Activated CD8-positive, alpha-beta memory T cell treated with anti-CD3 and anti-CD28 coated beads, Interleukin-2, amount 50 U/mL, for 24 hours (primary cell): ENCODE results near the gene MLLT10.
"Not testable (repeated sequence)": the region's sequence is repeated elsewhere in the genome, so short reads cannot be mapped to it uniquely, and the experiment has no call there.

Experiments used
- DNase-seq: peaks from one replicate; pipeline ENCODE4 v3.0.0-alpha.2; 2020; ENCODE audit errors: extremely low read depth

MLLT10 gene

DNA sequence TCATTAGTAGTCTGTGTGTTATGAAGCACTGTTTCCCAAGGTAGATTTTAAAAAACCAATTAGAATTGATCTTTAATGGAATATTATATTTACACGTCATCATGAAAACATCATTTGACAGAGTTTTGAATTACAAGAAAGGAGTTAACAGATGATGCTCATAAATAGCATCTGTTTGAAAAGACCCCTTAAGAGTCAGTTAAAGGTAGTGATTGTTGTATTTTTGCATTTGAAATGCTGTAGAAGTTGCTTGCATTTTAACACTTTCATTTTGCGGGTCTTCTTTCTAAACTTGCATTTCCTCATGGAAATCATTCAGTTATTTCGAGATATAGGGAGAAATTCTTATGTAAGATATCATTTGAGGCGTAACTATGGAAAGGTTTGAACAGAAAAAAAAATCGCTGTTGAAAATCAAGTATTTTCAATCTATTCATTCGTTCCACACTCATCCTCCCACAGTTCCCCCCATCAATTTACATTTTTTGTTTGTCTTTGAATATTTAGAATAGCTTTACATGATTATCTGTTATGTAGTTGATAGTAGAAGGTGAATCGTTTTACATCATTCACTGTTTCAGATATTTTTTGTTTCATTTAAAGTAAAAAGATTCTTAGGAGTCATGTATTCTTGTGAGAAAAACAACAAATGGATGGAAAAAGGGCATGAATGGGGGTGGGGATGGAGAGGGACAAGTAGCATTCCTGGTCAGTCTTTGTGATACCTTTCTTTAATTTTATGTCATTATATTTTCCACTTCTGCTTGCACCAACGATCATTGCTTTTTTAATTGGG is 5.6 kb upstream of the MLLT10 start:
- DNase-seq = no peak

DNA sequence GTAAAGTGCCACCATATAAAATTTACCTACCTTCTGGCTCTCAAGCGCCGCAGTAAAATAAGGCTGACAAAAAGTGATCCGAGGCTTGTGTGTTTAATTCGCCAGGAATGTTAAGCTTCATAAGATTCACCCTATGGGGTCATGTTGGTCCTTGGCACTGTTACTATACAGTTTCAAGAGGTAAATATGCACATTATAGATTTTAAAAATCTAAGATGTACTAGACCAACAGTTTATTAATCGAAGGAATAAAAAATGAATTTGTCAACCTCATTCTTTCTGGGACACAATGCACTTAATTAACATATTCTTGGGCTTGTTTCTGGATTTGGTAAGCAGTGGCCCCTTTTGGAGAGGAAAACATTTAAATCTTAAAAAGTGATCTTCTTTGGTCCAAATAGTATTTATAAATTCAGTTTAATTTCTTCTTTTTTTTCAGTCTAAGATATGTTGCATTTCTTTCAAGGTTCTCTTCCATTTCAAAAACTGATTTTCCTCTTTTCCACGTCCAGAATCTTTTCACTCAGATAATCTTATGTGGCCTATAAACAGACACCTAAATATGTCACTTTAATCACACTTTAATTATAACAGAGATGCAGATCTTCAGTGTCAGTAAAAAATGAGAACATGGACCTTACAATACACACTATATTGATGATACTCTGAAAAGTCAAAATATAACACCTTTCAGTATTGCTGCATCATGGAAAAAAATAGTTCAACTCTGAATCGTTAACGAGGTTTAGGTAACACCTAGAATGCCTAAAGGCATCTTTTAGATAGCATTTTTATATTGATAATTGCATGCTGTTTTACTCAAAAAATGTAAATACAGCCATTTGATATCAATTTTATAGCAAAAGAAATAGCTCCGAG is 4.8 kb upstream of the MLLT10 start:
- no peak for DNase-seq

DNA sequence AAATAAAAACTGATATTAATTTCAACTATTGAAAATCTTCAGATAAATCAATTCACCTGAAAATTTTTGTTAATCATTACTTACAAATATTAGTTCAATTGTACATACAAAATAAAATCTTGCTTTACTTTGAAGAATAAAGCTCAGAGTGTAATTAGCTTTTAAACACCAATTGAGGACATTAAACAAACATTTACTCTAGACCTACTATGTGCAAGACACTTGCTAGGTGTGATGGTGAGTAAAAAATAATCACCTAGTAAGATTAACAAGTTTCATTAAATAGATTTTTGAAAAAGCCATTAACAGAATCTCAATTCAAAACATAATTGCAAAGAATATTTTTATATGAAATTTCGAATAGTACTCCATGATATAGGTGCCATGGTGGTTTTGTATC is 3.9 kb upstream of the MLLT10 start:
- DNase-seq = no peak

DNA sequence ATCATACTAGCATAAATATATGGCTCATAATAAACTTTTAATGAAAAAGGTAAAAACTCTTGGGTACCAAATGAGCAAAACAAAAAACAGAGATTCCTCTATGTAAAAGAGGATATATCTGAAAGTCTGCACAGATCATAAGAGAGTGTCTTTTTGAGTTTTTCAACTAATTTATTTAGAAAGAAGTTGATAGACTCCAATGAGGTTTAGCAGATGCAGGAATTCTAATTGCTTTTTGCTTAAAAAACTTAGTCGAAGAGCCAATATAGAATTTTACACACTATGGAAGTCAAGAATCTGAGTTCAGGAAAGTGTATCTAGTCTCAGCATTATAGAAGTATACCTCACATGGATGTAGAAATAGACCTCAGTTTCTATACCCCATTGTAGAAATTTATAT is 3.4 kb upstream of the MLLT10 start:
- no peak for DNase-seq

DNA sequence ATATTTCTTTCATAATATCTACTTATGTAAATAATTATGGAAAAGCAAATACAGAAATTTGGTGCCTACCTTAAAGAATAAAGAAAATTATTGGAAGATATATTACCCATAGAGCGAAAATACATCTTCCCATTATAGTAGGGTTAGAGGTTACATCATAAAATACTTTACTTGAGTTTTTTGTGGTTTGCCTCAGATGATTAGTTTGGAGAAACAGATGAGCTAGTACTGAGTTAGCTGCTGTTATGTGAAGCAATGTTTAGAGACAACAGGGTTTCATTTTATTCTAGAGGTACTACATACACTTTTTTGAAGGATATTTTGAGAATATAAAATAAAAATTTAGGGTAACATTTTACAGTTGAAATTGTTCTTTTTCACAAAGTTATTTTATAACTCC is 2.9 kb upstream of the MLLT10 start:
- DNase-seq = no peak

DNA sequence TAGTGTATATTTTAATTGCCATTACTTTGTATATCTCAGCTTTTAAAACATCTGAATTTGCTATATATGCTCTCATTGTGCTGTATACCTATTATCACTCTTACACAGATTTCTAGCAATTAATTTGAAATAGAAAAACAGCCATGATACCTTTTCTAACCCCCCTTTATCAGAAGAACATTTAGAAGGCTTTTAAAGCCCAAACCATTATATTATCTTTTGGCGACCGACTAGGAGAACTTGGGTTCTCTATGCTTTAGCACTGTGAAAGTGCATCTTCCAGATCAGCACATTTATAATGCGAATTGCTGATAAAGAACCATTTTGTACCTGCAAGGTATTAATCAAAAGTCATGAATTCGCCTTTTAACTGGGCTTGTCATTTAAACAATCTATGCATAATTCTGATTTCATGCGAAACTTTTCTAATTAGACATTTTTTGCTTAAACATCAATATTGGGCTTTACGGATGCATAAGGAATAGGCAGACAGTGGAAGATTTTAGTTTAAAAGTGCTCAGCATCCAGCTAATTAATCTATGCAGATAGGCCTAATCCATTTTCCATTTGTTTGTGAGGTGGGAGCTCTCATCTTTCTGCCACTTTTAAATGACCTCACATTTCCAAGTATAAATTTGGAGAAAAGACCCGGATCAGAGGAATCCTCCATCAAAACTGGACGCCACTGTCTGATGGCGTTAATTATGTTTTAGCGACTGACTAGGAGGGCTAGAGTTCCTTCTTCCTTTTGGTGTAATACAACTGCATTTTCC is 1.2 kb upstream of the MLLT10 start:
- no peak for DNase-seq

DNA sequence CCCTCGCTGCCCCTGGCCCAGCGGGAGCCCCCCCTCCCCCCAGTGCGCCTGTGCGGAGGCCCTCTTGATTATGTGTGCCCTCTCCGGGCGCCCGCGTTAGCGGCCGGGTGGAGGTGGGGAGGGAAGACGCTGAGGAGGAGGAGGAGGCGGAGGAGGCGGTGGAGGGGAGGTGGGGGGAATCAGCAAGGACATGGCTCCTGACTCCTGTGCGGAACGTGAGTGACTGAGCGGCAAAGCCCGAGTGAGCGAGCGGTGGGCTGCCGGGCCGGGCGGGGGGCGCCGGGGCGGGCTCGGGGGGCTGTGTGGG is 201 bp downstream of the MLLT10 start:
- DNase-seq = no peak

DNA sequence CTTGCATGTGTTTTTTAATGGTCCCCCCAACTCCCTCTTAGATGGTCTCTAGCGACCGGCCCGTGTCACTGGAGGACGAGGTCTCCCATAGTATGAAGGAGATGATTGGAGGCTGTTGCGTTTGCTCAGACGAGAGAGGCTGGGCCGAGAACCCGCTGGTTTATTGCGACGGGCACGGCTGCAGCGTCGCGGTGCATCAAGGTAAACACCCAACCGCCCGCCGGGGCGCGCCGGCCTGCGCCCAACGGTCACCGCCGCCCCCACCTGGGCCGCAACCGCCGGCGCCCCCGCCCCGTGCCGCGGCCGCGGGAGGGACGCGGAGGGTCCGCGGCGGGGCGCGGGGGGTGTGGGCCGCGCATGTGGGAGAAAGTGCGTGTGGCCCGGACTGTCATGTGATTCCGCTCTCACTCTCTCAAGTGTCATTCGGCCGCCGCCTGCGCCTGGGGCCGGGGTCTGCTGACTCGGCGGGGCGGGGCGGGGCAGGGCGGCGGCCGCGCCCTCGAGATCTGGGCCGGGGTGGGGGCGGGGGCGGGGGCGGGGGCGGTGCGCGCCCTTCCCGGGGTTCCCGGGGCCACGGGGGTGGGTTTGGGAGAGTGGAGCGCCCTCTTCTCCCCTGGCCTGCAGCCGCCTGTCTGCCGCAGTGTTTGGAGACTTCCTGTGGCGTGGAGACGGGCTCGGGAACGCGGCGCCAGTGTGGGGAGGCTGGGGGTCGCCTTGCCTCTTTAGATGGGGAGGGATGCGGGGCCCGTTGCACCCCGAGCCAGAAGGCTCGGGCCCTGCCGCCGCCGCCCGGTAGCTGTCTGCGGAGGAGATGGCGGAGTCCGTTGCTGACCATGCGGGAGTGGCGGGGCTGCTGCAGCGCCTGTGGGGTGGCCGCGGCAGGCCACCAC is 817 bp downstream of the MLLT10 start:
- DNase-seq = no peak

DNA sequence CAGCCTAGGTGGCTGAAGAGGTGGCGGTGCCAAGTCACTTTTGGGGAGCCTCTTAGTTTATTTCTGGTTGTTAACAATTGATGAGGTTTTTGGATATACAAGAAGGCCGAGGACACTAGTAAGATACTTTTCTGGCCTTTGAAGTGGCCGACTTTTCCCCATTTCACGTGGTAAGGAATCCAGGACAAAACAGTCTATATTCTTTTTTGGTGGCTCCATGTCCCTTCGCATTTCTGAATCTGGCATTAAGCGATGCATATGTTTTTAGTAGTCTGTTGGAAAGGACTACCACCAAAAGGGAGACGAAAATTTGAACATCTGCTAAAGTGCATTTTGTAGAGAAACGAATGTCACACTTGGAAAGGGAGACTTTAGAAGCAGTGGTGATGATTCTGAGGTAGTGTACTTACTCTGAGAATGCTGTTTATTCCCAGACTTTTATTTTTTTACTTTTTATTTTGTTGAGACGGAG is 1.5 kb downstream of the MLLT10 start:
- no peak for DNase-seq

DNA sequence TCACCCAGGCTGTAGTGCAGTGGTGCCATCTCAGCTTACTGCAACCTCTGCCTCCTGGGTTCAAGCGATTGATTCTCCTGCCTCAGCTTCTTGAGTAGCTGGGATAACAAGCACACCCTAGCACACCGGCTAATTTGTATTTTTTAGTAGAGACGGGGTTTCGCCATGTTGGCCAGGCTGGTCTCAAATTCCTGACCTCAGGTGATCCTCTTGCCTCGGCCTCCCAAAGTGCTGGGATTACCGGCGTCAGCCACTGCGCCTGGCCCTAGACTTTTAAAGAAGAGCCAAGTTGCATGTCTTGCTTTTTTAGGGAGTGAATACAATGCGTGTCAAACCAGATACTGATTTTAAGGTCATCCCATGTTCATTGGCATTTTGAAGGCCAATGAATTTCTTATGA is 1.9 kb downstream of the MLLT10 start:
- not testable (repeated sequence) for DNase-seq

DNA sequence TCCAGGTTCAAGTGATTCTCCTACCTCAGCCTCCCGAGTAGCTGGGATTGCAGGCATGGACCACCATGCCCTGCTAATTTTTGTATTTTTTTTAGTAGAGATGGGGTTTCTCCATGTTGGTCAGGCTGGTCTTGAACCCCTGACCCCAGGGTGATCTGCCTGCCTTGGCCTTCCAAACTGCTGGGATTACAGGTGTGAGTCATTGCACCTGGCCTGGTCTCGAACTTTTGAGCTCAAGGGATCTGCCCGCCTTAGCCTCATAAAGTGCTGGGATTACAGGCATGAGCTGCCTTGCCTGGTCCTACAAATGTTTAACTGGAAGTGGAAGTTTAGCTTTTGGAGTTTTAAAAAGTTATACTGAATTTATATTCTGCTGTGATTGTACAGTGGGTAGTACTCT is 2.8 kb downstream of the MLLT10 start:
- DNase-seq = no peak

DNA sequence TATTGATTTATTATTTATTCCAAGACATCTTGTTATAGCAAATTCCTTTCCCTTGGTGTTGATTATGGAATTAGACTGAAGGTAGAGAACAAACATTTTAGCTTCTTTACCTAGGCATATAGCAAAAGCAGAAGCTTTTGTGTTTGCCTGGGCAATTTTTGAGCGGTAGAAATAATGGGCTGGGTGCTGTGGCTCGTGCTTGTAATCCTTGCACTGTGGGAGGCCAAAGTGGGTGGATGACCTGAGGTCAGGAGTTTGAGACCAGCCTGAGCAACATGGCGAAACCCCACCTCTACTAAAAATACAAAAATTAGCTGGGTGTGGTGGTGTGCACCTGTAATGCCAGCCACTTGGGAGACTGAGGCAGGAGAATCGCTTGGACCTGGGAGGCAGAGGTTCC is 6.7 kb downstream of the MLLT10 start:
- not testable (repeated sequence) for DNase-seq

DNA sequence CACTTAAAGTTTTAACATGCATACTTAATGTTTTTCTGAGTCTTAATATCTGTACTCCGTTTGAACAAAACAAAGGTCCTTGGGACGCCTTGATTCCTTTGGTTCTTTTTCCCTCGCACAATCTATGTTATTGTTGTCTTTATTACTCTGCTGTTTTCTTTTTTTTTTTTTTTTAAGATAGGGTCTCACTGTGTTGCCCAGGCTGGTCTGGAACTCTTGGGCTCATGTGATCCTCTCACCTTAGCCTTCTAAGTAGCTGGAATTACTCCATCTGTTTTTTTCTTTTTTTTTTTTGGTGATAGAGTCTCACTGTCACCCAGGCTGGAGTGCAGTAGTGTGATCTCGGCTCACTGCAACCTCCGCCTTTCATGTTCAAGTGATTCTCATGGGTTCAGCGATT is 13.2 kb downstream of the MLLT10 start:
- DNase-seq = no peak

DNA sequence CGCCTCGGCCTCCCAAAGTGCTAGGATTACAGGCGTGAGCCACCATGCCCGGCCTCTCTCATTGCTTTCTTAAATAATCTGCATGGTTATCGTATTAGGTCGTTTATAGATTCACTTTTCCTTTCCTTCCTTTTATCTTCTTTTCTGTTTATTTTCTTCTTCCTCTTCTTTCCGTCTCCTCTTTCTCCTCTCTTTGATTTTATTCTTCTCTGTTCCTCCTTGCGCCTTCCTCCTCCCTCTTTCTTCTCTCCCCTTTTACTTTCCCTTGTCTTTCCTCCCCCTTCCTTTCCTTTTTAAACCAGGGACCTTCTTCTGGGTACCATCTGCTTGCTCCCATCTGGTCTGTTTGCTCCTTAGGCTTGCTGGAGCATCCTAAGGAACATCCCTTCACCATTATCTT is 18.6 kb downstream of the MLLT10 start:
- DNase-seq = no peak

DNA sequence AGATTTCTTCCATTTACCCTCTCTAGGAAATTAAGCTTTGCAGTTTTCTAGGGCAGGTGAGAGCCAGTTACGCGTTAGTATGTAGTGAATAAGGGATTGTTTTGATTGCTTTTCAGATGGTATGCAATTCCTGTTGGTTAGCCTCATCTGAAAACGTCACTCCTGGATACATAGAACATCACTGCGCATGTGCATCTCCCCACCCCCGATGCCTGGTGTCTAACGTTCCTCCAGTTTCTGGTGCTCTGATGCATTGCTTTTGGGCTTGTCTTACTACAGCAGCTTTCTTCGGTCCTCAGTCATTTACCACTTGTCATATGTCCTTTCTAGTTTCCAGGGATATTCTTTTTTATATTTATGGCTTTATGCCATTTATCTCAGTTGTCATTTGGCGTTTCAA is 22.5 kb downstream of the MLLT10 start:
- no peak for DNase-seq

DNA sequence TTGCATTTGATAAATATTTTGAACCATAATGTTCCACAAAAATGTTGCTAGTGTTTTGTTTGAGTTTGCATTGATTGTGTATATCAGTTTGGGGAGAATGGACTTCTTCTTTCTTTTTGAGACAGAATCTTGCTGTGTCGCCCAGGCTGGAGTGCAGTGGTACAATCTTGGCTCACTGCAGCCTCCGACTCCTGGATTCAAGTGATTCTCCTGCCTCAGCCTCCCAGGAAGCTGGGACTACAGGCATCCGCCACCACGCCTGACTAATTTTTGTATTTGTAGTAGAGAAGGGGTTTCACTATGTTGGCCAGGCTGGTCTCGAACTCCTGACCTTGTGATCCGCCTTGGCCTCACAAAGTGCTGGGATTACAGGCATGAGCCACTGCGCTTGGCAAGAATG is 25.0 kb downstream of the MLLT10 start:
- not testable (repeated sequence) for DNase-seq

DNA sequence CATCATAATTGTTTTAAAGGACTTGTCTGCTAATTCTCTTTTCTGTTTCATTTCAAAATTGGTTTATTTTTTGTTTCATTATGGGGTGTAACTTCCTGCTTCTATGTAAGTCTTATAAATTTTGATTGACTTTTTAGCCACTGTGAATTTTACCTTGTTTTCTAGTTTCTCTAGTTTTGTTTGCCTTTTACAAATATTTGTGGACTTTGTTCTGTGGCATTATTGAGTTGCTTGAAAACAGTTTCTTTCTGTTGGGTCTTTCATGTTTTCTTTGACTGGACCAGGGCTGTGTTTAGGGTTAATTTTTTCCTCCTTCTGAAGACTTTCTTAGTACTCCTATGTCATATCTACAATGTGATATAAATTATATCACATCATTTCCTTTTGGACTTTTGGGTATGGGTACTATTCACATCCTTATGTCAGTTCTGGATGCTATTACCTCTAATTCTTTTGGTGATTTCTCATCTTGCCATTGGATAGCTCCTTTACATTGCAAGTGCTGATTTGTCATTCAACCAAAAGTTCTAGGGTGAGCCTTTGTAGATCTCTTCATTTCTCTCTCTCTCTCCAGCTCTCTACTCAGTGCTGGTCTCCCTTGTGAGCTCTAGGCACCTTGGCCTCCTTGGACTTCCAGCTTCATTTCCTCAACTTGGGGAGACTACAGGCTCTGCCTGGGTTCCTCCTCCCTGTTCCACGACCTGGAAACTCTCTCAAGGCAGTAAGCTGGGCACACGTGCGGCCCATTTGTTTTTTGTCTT is 36.9 kb downstream of the MLLT10 start:
- DNase-seq = no peak

DNA sequence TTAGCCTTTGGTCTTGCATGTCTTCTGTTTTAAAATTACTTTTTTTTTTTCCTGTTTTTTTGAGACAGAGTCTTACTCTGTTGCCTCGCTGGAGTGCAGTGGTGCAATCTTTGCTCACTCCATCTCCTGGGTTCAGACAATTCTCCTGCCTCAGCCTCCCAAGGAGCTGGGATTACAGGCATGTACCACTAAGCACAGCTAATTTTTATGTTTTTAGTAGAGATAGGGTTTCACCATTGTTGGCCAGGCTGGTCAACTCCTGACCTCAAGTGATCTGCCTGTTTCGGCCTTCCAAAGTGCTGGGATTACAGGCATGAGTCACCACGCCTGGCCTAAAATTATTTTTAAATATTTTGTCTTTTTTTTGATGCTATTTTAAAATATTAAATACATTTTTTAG is 38.5 kb downstream of the MLLT10 start:
- DNase-seq = no peak

DNA sequence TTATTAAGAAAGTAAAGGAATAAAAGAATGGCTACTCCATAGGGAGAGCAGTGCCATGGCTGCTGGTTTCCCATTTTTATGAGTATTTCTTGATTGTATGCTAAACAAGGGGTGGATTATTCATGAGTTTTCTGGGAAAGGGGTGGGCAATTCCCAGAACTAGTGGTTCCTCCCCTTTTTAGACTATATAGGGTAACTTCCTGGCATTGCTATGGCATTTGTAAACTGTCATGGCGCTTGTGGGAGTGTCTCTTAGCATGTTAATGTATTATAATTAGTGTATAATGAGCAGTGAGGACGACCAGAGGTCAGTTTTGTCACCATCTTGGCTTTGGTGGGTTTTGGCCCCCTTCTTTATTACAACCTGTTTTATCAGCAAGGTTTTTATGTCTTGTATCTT is 40.5 kb downstream of the MLLT10 start:
- DNase-seq = not testable (repeated sequence)

DNA sequence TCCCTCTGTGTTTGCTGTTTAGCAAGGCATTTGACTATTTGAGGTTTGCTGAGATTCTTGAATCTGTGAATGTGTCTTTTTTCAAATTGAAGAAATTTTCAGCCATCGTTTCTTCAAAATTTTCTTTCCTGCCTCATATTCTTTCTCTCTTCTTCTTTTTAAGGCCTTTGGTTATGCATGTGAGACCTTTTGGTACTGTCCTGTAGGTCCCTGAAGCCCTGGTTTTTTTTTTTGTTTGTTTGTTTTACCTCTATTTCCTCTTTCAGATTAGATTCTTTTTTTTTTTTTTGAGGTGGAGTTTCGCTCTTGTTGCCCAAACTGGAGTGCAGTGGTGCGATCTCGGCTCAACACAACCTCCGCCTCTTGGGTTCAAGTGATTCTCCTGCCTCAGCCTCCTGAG is 45.3 kb downstream of the MLLT10 start:
- DNase-seq = no peak

DNA sequence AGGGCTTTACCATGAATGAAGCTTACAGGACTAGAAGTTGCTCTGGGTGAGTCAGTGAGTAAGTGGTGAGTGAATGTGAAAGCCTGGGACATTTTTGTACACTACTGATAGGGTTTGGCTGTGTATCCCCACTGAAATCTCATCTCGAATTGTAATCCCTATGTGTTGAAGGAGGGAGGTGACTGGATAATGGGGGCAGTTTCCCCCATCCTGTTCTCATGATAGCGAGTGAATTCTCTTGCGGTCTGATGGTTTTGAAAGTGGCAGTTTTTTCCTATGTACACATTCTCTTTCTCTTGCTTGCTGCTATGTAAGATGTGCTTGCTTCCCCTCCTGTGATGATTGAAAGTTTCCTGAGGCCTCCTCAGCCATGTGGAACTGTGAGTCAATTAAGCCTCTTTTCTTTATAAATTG is 47.4 kb downstream of the MLLT10 start:
- DNase-seq = not testable (repeated sequence)
